HG03064 (cell line): ENCODE data around the gene COPE.

Experiments
- ATAC-seq: cut with Tn5 transposase; IDR thresholded peaks from one replicate; pipeline ENCODE4 v1.9.1; 2021; ENCODE audit warnings: low read depth; ENCODE audit not compliant: unreplicated experiment

The COPE gene

DNA sequence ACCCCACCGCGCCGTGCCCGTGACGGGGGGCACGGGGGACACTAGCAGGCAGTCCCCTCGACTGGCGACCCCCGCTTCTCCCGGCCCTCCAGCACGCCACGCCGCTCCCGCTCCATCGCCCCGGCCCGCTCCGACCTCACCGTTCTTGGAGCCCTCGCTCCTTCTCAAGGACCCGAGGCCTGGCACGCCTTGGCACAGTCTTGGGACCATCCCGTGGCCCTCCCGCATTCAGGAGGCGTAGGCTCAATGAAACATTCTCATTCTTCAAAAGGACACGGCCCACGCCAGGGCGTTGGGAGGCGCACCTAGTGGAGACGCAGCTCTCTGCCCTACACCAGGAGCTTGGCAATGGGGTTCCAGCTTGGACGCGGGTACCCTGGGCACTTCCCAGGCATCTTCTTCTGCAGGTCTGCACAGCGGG, 22.8 kb downstream of the COPE start:
- ATAC-seq: no peak

DNA sequence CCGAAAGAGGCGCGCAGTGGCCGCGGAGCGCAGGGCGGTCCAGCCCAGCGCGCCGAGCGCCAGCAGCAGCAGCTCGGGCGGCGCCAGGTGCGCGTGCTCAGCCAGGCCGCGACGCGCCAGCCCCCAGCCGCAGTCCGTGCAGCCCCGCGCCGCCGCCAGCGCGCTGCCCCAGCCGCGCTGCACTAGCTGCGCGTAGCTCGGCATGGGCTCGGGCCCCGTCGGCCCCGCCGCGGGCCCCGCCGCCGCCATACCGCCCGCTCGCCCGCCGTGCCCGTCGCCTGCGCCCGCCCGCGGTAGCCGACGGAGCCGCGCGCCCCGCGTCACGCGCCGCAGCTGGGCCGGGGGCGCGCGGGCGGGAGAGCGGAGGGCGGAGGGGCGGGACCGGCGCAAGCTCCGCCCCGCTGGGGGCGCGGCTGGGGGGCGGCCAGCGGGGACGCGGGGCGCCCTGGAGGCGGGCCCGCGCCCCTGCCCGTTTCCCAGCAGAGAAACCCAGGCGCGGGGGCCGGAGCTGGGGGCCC, 23.3 kb downstream of the COPE start, which contains the start of gene CERS1:
TSS of gene CERS1 (minus strand) at position 335 of the 518 bp plus-strand sequence. CDS start at position 249, 86 bp downstream.
- no peak for ATAC-seq

- ATAC-seq: no peak
Measured at GRCh38 chr19:18895038-18895823, 24.0 kb downstream of the COPE start.

- no peak for ATAC-seq
Measured at GRCh38 chr19:18894254-18895037, 24.7 kb downstream of the COPE start.

DNA sequence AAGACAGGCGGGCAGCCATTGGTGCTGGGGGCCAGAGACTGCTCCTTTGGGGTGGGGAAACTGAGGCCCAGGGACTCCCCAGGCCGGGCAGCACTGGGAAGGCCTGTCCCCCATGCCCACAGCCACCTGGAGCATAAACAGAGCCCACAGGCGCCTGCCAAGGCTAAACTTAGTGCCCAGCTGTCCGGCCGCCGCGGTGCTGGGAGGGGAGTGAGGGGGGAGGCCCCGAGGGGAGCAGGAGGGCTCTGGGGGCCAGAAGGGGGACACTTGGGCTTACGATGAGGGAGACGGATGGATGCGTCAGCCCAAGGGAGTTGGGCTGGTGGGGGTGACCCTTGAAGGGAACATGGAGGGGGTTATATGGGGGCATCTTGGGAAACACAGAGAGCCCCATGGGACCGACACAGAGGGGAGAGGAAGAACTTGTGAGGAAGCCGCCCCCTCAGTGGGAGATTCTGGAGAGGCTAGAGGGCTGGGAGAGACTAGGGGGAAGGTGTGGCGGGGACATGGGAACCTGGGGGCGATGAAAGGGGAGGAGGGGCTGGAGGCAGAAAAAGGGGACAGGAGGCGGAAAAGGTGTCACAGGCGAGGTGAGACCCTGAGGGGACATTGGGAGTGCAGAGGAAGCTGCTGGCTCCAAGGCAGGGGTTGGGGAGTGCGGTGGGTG, 25.5 kb downstream of the COPE start:
- no peak for ATAC-seq

- ATAC-seq: no peak
Measured at GRCh38 chr19:18889949-18890745, 29.0 kb downstream of the COPE start.

- ATAC-seq: no peak
Measured at GRCh38 chr19:18886972-18887371, 32.2 kb downstream of the COPE start.

DNA sequence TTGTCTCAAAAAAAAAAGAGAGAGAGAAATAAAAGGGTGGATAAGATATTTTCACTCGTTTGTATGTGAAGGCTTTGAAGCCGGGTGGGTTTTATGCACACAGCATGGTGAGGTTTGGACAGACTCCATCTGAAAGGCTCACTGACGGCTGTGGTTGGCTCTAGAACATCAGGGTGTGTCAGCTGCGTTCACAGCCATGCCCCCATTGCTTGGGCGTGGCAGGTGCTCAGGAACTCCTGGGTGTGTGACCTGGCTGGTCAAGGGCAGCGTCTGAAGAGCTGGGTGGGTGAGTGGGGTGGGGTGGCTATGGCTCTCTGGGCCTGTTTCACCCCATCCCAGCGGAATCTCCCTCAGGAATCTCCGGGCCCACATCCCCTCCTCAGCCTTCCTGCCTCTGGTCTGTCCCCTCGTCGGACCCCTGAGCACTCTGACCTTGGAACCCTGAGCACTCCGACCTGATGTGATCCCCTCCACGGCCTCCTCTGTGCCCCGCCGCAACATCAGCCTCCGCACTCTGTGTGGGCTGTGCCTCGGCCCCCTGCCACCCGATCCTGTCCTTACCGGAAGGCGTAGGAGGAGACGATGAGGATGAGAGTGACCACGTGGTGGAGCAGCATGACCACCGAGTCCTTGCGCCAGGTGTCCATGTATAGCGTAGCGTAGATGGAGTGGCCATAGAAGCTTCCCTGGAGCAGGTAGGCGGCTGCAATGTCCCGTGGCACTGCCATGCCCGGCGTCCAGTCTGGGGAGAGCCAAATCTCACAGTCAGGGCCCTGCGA, 35.5 kb downstream of the COPE start:
- no peak for ATAC-seq

DNA sequence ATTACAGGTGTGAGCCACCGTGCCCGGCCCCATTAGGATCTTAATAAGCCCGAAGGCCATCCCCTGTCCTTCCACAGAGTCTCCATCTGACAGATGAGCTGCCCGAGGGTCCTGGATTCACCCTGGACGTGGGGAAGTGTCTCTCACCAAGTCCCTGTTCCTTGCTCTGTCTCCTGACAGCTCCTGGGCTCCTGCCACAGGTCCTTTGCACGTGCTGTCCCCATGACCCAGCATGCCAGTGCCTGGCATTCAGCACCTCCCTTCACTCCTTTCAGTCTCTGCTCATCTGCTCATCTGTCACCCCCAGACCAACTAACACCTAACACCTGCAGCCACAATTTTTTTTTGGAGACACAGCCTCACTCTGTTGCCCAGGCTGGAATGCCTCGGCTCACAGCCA, 37.7 kb downstream of the COPE start:
- ATAC-seq: no peak

DNA sequence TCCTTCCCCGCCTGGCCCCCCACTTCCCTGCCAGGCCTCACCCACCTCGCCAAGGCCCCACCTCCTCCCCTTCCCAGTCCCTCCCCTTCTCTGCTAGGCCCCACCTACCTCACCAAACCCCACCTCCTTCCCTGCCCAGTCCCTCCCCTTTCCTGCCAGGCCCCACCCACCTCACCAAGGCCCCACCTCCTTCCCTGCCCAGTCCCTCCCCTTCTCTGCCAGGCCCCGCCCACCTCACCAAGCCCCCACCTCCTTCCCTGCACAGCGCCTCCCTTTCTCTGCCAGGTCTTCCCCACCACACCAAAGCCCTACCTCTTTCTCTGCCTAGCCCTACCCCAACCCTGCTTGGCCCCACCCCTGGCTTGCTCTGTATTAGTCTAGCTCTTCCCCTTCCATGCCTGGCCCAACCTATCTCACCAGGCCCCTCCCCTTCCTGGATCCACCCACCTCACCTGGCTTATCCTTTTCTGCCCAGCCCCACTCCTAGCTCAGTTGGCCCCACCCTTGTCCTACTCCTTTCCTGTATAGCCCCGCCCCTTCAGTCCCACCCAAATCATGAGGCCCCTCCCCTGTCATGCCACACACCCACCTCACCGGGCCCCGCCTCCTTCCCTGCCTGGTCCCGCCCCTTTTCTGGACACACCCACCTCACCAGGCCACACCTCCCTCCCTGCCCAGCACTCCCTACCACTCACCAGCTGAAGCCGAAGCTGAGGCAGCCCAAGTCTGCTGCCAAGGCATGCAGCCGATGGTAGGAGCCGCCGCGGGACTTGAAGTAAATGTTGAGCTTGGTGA, 39.4 kb downstream of the COPE start:
- no peak for ATAC-seq

- no peak for ATAC-seq
Measured at GRCh38 chr19:18878858-18879578, 40.2 kb downstream of the COPE start.

GRCh38 chr19:18878058-18878797, 41.0 kb downstream of the COPE start:
- ATAC-seq: no peak

GRCh38 chr19:18876865-18877264, 42.3 kb downstream of the COPE start:
- no peak for ATAC-seq

- ATAC-seq: no peak
Measured at GRCh38 chr19:18875726-18876125, 43.5 kb downstream of the COPE start.

DNA sequence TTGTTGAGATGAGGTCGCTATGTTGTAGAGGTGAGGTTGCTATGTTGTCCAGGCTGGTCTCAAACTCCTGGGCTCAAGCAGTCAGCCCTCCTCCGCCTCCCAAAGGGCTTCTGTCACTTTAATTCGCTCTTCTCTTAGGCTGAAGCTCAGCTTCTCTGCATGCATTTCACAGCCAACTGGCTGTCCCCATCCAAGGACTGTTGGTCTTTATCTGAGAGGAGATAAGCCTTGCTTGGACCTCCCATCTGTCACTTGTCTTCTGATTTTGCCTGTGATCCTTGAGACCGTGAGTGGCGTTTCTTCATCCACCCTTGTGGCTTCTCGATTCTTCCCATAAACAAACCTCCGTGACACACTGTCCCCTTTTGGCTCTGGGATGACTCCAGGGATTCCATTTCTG, 47.6 kb downstream of the COPE start:
- no peak for ATAC-seq

- ATAC-seq: no peak
Measured at GRCh38 chr19:18870531-18871172, 48.5 kb downstream of the COPE start.
